BLaER1 (cell line): ENCODE results near the gene PLEKHH1.
"Not testable (repeated sequence)": the region's sequence is repeated elsewhere in the genome, so short reads cannot be mapped to it uniquely, and the experiment has no call there.

Source experiments
- H3K27ac ChIP-seq: shearing (Covaris generic); formaldehyde crosslinking; 2 replicates; pipeline ENCODE4 v1.8.1; 2022
- H3K27me3 ChIP-seq: shearing (Covaris generic); formaldehyde crosslinking; 2 replicates; pipeline ENCODE4 v1.8.1; 2022
- H3K36me3 ChIP-seq: shearing (Covaris generic); formaldehyde crosslinking; 2 replicates; pipeline ENCODE4 v1.8.1; 2022
- H3K4me1 ChIP-seq: shearing (Covaris generic); formaldehyde crosslinking; 2 replicates; pipeline ENCODE4 v1.8.1; 2022
- H3K4me2 ChIP-seq: shearing (Covaris generic); formaldehyde crosslinking; 2 replicates; pipeline ENCODE4 v1.8.1; 2022
- H3K4me3 ChIP-seq: shearing (Covaris generic); formaldehyde crosslinking; 2 replicates; pipeline ENCODE4 v1.8.1; 2022
- H3K9ac ChIP-seq: shearing (Covaris generic); formaldehyde crosslinking; 2 replicates; pipeline ENCODE4 v1.8.1; 2022
- H3K9me3 ChIP-seq: shearing (Covaris generic); formaldehyde crosslinking; 2 replicates; pipeline ENCODE4 v1.8.1; 2022
- H4K20me1 ChIP-seq: shearing (Covaris generic); formaldehyde crosslinking; 2 replicates; pipeline ENCODE4 v1.8.1; 2022
- Cebpa-rat ChIP-seq: shearing (Covaris generic); IDR thresholded peaks from 2 replicates; pipeline ENCODE4 v1.8.1; 2022

PLEKHH1 gene

DNA sequence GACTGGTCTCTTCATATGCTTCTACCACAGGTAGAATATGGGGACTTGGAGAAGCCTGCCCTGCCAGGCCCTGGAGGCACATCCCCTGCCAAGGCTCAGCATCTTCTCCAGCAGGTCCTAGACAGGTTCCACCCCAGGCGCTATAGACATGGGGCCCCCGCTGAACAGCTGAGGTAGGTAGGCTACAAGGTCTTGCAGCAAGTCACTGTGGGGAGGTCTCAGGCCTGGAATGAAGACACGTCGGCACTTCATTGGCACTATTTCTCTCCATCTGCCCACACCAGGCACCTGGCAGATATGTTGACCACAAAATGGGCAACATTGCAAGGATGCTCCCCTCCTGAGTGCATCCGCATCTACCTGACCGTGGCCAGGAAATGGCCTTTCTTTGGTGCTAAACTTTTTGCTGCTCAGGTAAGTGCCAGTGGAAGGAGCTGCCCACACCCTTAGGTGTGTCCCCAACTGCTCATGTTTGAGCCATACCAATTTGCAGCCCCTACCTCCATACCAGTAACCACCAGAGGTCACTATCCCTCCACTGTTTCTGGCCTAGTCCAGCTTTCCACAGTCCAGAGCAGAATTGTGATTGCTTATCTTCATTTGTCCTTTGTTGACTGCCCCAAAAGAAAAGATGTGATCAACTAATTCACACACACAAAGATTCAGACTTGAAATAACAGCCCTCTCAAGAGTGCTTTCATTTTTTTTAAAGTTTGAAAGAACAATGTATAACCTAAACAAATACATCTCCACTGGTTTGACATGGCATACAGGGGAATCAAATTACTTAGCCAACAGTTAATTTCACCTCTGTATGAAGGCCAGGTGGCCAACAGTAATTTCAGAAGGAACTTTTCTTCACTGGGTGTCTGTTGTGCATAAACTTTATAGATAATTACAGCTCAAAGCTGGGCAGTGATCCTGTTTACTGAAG, 50.9 kb downstream of the PLEKHH1 start:
- Histone ChIP-seq H4K20me1 (no peaks in the 10 kb centered on the region), H3K4me1 (no peaks in the 10 kb centered on the region), H3K27ac (no peak overlapping the region), H3K9ac (no peak overlapping the region), H3K27me3 (no peaks in the 10 kb centered on the region), H3K4me3 (no peak overlapping the region), H3K4me2 (no peak overlapping the region), H3K36me3 (no peaks in the 10 kb centered on the region), H3K9me3 (no peaks in the 10 kb centered on the region)
- TF ChIP-seq Cebpa-rat = no peak

- Histone ChIP-seq H3K36me3 (peaks cover 3% of the 10 kb centered on the region; the same call in 1 of the 2 replicates), H3K9ac (no peak overlapping the region), H3K27me3 (no peaks in the 10 kb centered on the region), H4K20me1 (no peaks in the 10 kb centered on the region), H3K4me1 (no peaks in the 10 kb centered on the region), H3K27ac (no peak overlapping the region), H3K4me2 (no peak overlapping the region), H3K4me3 (no peak overlapping the region), H3K9me3 (no peaks in the 10 kb centered on the region)
- no peak for TF ChIP-seq Cebpa-rat
Observed at GRCh38 chr14:67584978-67585377, 51.9 kb downstream of the PLEKHH1 start.

- Histone ChIP-seq H3K9me3 (no peaks in the 10 kb centered on the region), H4K20me1 (no peaks in the 10 kb centered on the region), H3K27me3 (no peaks in the 10 kb centered on the region), H3K4me3 (no peak overlapping the region), H3K4me2 (no peak overlapping the region), H3K9ac (no peak overlapping the region), H3K36me3 (peaks cover 5% of the 10 kb centered on the region; the same call in 1 of the 2 replicates), H3K27ac (no peak overlapping the region), H3K4me1 (no peaks in the 10 kb centered on the region)
- TF ChIP-seq Cebpa-rat = no peak
Observed at GRCh38 chr14:67586369-67586768, 53.3 kb downstream of the PLEKHH1 start.

GRCh38 chr14:67589204-67589770, 56.2 kb downstream of the PLEKHH1 start:
- H3K4me2 ChIP-seq = no peak overlapping the region
- no peaks in the 10 kb centered on the region for H3K9me3 ChIP-seq
- H3K27ac ChIP-seq = no peak overlapping the region
- H3K9ac ChIP-seq = no peak overlapping the region
- H3K27me3 ChIP-seq = no peaks in the 10 kb centered on the region
- H3K4me1 ChIP-seq = no peaks in the 10 kb centered on the region
- H3K4me3 ChIP-seq = no peak overlapping the region
- peaks cover 13% of the 10 kb centered on the region for H3K36me3 ChIP-seq
- H4K20me1 ChIP-seq = no peaks in the 10 kb centered on the region
- no peak for TF ChIP-seq Cebpa-rat

DNA sequence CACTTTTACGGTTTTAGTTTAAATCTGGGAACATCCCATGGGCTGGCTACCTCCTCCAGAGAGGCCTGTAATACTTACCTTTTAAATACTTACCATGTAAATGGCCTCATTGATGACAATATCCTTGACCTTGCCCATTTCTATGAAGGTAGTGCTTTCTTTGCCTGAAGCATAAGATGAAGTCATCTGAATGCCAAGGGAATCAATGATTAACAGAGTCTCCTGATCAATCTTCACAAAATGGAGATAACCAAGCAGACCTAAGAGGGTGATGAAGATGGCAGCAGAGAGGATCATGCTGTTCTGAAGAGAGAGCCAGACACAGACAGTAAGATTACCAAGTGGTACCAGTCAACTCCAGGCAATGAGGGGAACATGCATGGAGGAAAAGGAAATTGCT, 60.6 kb downstream of the PLEKHH1 start:
- H3K36me3 ChIP-seq = peaks cover 13% of the 10 kb centered on the region
- not testable (repeated sequence) for H3K9me3 ChIP-seq, H3K4me2 ChIP-seq, H4K20me1 ChIP-seq, H3K4me1 ChIP-seq, H3K9ac ChIP-seq, H3K27ac ChIP-seq, H3K4me3 ChIP-seq, H3K27me3 ChIP-seq

GRCh38 chr14:67595392-67595791, 62.3 kb downstream of the PLEKHH1 start:
- no peak overlapping the region for H3K9ac ChIP-seq
- 0 out of 2 replicates have a peak, but pooled peaks cover 6% of the 10 kb centered on the region for H3K4me1 ChIP-seq
- peaks cover 8% of the 10 kb centered on the region for H3K9me3 ChIP-seq
- H4K20me1 ChIP-seq = no peaks in the 10 kb centered on the region
- peaks cover 8% of the 10 kb centered on the region; the same call in 1 of the 2 replicates for H3K36me3 ChIP-seq
- no peak overlapping the region for H3K4me2 ChIP-seq
- H3K4me3 ChIP-seq = no peak overlapping the region
- no peak overlapping the region for H3K27ac ChIP-seq
- TF ChIP-seq Cebpa-rat = no peak
- H3K27me3 ChIP-seq = peaks cover 14% of the 10 kb centered on the region; the same call in 1 of the 2 replicates

DNA sequence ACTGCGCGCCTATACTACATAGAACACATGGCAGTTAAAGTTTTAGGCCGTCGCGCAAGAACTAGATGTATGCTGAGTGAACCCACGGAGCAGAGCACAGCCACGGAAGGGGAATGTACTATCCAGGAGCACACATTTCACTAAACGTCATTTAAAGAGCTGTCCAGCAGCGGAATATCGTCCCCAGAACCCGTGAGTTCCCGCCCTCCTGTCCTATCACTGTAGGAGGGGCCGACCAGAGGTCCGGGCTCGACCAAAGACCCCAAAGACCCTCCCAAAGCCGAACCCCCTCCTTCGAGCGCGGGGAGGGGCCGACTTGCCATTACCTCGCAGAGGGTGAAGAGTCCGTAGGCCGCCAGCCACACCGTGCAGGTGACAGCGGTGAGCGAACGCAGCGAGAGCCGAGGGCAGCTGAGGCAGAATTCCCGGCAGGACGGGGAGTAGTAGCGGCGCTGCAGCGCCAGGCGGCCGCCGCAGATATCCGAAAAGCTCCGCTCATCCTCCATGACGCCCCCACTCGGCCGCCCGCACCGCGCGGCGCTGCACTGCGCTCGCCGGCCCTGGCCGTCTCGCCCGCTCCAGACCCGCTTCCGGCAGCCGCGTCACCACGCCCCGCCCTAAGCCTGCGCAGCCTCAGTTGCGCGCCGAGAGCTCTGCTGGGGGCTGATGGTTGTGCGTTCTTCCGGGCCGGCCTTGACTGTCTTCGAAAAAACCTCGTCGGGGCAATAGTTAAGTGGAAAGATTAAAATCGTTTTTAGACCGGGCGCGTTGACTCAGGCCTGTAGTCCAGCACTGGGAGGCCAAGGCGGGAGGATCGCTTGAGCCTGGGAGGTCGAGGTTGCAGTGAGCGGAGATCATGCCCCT, 66.8 kb downstream of the PLEKHH1 start, which contains the start of gene PIGH:
TSS of gene PIGH (minus strand) at position 571 of the 864 bp plus-strand sequence. CDS start at position 506, 65 bp downstream.
- H3K4me3 ChIP-seq = peak within 1 kb of the TSS; percentile 73
- no peaks in the 10 kb centered on the region for H3K36me3 ChIP-seq
- peak within 1 kb of the TSS; percentile 59 for H3K4me2 ChIP-seq
- H3K27me3 ChIP-seq = peaks cover 17% of the 10 kb centered on the region; the same call in 1 of the 2 replicates
- TF ChIP-seq Cebpa-rat = no peak
- H3K9ac ChIP-seq = peak within 1 kb of the TSS; percentile 74
- H3K27ac ChIP-seq = 0 out of 2 replicates have a peak within 1 kb of the TSS, but pooled peaks have one; percentile 35
- no peaks in the 10 kb centered on the region for H4K20me1 ChIP-seq
- peaks cover 29% of the 10 kb centered on the region for H3K9me3 ChIP-seq
- peaks cover 18% of the 10 kb centered on the region for H3K4me1 ChIP-seq

GRCh38 chr14:67600562-67600974, 67.5 kb downstream of the PLEKHH1 start:
- H4K20me1 ChIP-seq, H3K9ac ChIP-seq, H3K27ac ChIP-seq, H3K36me3 ChIP-seq: not testable (repeated sequence)
- peaks cover 29% of the 10 kb centered on the region for H3K9me3 ChIP-seq
- peaks cover 18% of the 10 kb centered on the region for H3K4me1 ChIP-seq
- H3K4me3 ChIP-seq = peak overlapping the region; percentile 73
- H3K27me3 ChIP-seq = peaks cover 17% of the 10 kb centered on the region; the same call in 1 of the 2 replicates
- H3K4me2 ChIP-seq = peak overlapping the region; percentile 59; the same call in 1 of the 2 replicates

DNA sequence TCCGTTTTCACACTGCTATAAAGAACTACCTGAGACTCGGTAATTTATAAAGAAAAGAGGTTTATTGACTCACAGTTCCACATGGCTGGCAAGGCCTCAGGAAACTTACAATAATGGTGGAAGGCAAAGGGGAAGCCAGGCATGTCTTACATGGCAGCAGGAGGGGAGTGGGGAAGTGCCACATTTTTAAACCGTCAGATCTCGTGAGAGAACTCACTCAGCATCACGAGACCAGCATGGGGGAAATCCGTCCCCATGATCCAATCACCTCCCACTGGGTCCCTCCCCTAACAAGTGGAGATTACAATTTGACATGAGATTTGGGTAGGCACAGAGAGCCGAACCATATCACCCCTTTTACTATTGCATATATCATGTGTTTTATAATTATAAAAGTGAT, 69.0 kb downstream of the PLEKHH1 start:
- Histone ChIP-seq H3K27me3 (peaks cover 17% of the 10 kb centered on the region; the same call in 1 of the 2 replicates), H3K9me3 (peaks cover 29% of the 10 kb centered on the region), H3K36me3 (no peaks in the 10 kb centered on the region), H3K4me1 (peaks cover 18% of the 10 kb centered on the region), H3K4me3 (no peak overlapping the region), H3K27ac (no peak overlapping the region), H3K4me2 (no peak overlapping the region), H3K9ac (no peak overlapping the region), H4K20me1 (no peaks in the 10 kb centered on the region)
- no peak for TF ChIP-seq Cebpa-rat
